Keratinocyte (primary cell): ENCODE data around the gene USP35.

Experiments
- EZH2 ChIP-seq: IDR thresholded peaks from one replicate; pipeline ENCODE4 v1.6.1; 2012; ENCODE audit warnings: inconsistent platforms, mild to moderate bottlenecking, low read length, moderate library complexity
- TF ChIP-seq, protein P1 (sequence below), 3 experiments: IDR thresholded peaks in 1 of 3; conservative IDR thresholded peaks in 1 of 3; optimal IDR thresholded peaks in 1 of 3; 2 replicates in 2 of 3; 3 replicates in 1 of 3; pipeline versions ENCODE3 to v1.5.1; 2011; ENCODE audit warnings: low read length in 3 of 3, mild to moderate bottlenecking in 3 of 3, moderate library complexity in 2 of 3, control low read depth in 1 of 3, inconsistent platforms in 1 of 3; ENCODE audit not compliant: insufficient read depth in 2 of 3; ENCODE audit errors: extremely low read depth in 1 of 3

- TF ChIP-seq, protein P1, sequence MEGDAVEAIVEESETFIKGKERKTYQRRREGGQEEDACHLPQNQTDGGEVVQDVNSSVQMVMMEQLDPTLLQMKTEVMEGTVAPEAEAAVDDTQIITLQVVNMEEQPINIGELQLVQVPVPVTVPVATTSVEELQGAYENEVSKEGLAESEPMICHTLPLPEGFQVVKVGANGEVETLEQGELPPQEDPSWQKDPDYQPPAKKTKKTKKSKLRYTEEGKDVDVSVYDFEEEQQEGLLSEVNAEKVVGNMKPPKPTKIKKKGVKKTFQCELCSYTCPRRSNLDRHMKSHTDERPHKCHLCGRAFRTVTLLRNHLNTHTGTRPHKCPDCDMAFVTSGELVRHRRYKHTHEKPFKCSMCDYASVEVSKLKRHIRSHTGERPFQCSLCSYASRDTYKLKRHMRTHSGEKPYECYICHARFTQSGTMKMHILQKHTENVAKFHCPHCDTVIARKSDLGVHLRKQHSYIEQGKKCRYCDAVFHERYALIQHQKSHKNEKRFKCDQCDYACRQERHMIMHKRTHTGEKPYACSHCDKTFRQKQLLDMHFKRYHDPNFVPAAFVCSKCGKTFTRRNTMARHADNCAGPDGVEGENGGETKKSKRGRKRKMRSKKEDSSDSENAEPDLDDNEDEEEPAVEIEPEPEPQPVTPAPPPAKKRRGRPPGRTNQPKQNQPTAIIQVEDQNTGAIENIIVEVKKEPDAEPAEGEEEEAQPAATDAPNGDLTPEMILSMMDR (optimal IDR thresholded peaks at IDR 0.05 in 1 of 3, IDR thresholded peaks at IDR 0.05 in 1 of 3, conservative IDR thresholded peaks at IDR 0.05 in 1 of 3; ENCODE audit: extremely low read depth in 1 of 3, insufficient read depth in 2 of 3, low read length in 3 of 3): no peak
- no peak for TF ChIP-seq EZH2
Observed at GRCh38 chr11:78156127-78156844, 32.4 kb upstream of the USP35 start.
